ENCODE data around the gene SETD1B. TPM values are rescaled to one million over a fixed set of nuclear protein-coding genes. Genes with fewer than 3 reads are reported as not detected.
A peak's percentile ranks its signal among the peaks of the same experiment; 100 is the strongest.

The SETD1B gene
- total RNA-seq, 1 donor from 2014 or later, result 1.8 TPM

GRCh38 chr12:121828306-121828705 lies 24.5 kb downstream of the SETD1B start:
- no peak for TF ChIP-seq EZH2 (IDR thresholded peaks at IDR 0.05)
- Histone ChIP-seq H3K4me2 (no peak overlapping the region), H3K36me3 (no peaks in the 10 kb centered on the region), H3K27me3 (no peaks in the 10 kb centered on the region), H3K4me3 (no peak overlapping the region), H2AFZ (replicated peaks) (no peak overlapping the region), H3K9ac (no peak overlapping the region), H3K9me3 (ENCODE audit: low read depth) (no peaks in the 10 kb centered on the region), H3K4me1 (no peaks in the 10 kb centered on the region), H3K27ac (no peak overlapping the region), H3K79me2 (ENCODE audit: low read depth) (no peaks in the 10 kb centered on the region), H3F3A (ENCODE audit: low read depth) (no peaks in the 10 kb centered on the region), H4K20me1 (ENCODE audit: low read depth) (no peaks in the 10 kb centered on the region)
- no peak overlapping the region for H3K4me3 Mint-ChIP-seq
- H3K4me1 Mint-ChIP-seq, result no peaks in the 10 kb centered on the region
- H3K36me3 Mint-ChIP-seq, result peaks cover 27% of the 10 kb centered on the region
- no peak overlapping the region for H3K27ac Mint-ChIP-seq
- no peaks in the 10 kb centered on the region for H3K9me3 Mint-ChIP-seq
- H3K27me3 Mint-ChIP-seq (ENCODE audit: insufficient read depth, low read depth), result peaks cover 5% of the 10 kb centered on the region
- no peak for DNase-seq (ENCODE audit: low spot score)

GRCh38 chr12:121828826-121829225 lies 25.0 kb downstream of the SETD1B start:
- Mint-ChIP-seq H3K27me3 (ENCODE audit: insufficient read depth, low read depth) (peaks cover 5% of the 10 kb centered on the region), H3K27ac (no peak overlapping the region), H3K9me3 (no peaks in the 10 kb centered on the region), H3K36me3 (peaks cover 27% of the 10 kb centered on the region), H3K4me3 (no peak overlapping the region), H3K4me1 (no peaks in the 10 kb centered on the region)
- Histone ChIP-seq H3K9me3 (ENCODE audit: low read depth) (no peaks in the 10 kb centered on the region), H3K4me1 (no peaks in the 10 kb centered on the region), H3K79me2 (ENCODE audit: low read depth) (no peaks in the 10 kb centered on the region), H3F3A (ENCODE audit: low read depth) (no peaks in the 10 kb centered on the region), H3K36me3 (no peaks in the 10 kb centered on the region), H3K4me3 (no peak overlapping the region), H2AFZ (replicated peaks) (no peak overlapping the region), H3K4me2 (no peak overlapping the region), H4K20me1 (ENCODE audit: low read depth) (no peaks in the 10 kb centered on the region), H3K27me3 (no peaks in the 10 kb centered on the region), H3K9ac (no peak overlapping the region), H3K27ac (no peak overlapping the region)
- DNase-seq (ENCODE audit: low spot score), result no peak
- TF ChIP-seq EZH2phosphoT487 (IDR thresholded peaks at IDR 0.05) (no peak), EZH2 (IDR thresholded peaks at IDR 0.05) (no peak)
- TF ChIP-seq, protein P1, sequence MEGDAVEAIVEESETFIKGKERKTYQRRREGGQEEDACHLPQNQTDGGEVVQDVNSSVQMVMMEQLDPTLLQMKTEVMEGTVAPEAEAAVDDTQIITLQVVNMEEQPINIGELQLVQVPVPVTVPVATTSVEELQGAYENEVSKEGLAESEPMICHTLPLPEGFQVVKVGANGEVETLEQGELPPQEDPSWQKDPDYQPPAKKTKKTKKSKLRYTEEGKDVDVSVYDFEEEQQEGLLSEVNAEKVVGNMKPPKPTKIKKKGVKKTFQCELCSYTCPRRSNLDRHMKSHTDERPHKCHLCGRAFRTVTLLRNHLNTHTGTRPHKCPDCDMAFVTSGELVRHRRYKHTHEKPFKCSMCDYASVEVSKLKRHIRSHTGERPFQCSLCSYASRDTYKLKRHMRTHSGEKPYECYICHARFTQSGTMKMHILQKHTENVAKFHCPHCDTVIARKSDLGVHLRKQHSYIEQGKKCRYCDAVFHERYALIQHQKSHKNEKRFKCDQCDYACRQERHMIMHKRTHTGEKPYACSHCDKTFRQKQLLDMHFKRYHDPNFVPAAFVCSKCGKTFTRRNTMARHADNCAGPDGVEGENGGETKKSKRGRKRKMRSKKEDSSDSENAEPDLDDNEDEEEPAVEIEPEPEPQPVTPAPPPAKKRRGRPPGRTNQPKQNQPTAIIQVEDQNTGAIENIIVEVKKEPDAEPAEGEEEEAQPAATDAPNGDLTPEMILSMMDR (IDR thresholded peaks at IDR 0.05), result no peak

GRCh38 chr12:121829250-121829918 lies 25.6 kb downstream of the SETD1B start:
- H3K27me3 Mint-ChIP-seq (ENCODE audit: insufficient read depth, low read depth), result peaks cover 5% of the 10 kb centered on the region
- TF ChIP-seq EZH2phosphoT487 (IDR thresholded peaks at IDR 0.05) (no peak), EZH2 (IDR thresholded peaks at IDR 0.05) (no peak)
- TF ChIP-seq, protein P1 (IDR thresholded peaks at IDR 0.05), result no peak
- H3K79me2 ChIP-seq (ENCODE audit: low read depth), result no peaks in the 10 kb centered on the region
- no peaks in the 10 kb centered on the region for H3K36me3 ChIP-seq
- H3K36me3 Mint-ChIP-seq, result peaks cover 27% of the 10 kb centered on the region
- H3K27ac Mint-ChIP-seq, result peak overlapping the region; percentile 57
- H2AFZ ChIP-seq (replicated peaks), result no peak overlapping the region
- no peaks in the 10 kb centered on the region for H3K27me3 ChIP-seq
- no peak overlapping the region for H3K4me3 ChIP-seq
- H3F3A ChIP-seq (ENCODE audit: low read depth), result no peaks in the 10 kb centered on the region
- no peaks in the 10 kb centered on the region for H3K4me1 ChIP-seq
- no peak overlapping the region for H3K9ac ChIP-seq
- H3K9me3 ChIP-seq (ENCODE audit: low read depth), result no peaks in the 10 kb centered on the region
- DNase-seq (ENCODE audit: low spot score), result no peak
- H3K4me1 Mint-ChIP-seq, result no peaks in the 10 kb centered on the region
- H3K27ac ChIP-seq, result no peak overlapping the region
- no peaks in the 10 kb centered on the region for H3K9me3 Mint-ChIP-seq
- H3K4me2 ChIP-seq, result no peak overlapping the region
- no peaks in the 10 kb centered on the region for H4K20me1 ChIP-seq (ENCODE audit: low read depth)
- H3K4me3 Mint-ChIP-seq, result no peak overlapping the region

GRCh38 chr12:121830134-121830533 lies 26.3 kb downstream of the SETD1B start:
- no peak overlapping the region for H3K4me3 Mint-ChIP-seq
- DNase-seq (ENCODE audit: low spot score), result no peak
- H3K27ac ChIP-seq, result no peak overlapping the region
- H3K9me3 Mint-ChIP-seq, result no peaks in the 10 kb centered on the region
- H3K36me3 ChIP-seq, result no peaks in the 10 kb centered on the region
- peaks cover 5% of the 10 kb centered on the region for H3K27me3 Mint-ChIP-seq (ENCODE audit: insufficient read depth, low read depth)
- H3K9me3 ChIP-seq (ENCODE audit: low read depth), result no peaks in the 10 kb centered on the region
- H3K36me3 Mint-ChIP-seq, result peaks cover 27% of the 10 kb centered on the region
- H3K4me1 ChIP-seq, result no peaks in the 10 kb centered on the region
- no peaks in the 10 kb centered on the region for H3K4me1 Mint-ChIP-seq
- no peaks in the 10 kb centered on the region for H3K79me2 ChIP-seq (ENCODE audit: low read depth)
- TF ChIP-seq, protein P1 (IDR thresholded peaks at IDR 0.05), result no peak
- no peak for TF ChIP-seq EZH2phosphoT487 (IDR thresholded peaks at IDR 0.05)
- TF ChIP-seq EZH2 (IDR thresholded peaks at IDR 0.05), result no peak
- H3K27ac Mint-ChIP-seq, result peak overlapping the region; percentile 57
- no peaks in the 10 kb centered on the region for H3K27me3 ChIP-seq
- no peak overlapping the region for H3K9ac ChIP-seq
- no peaks in the 10 kb centered on the region for H3F3A ChIP-seq (ENCODE audit: low read depth)
- H4K20me1 ChIP-seq (ENCODE audit: low read depth), result no peaks in the 10 kb centered on the region
- H3K4me2 ChIP-seq, result no peak overlapping the region
- no peak overlapping the region for H3K4me3 ChIP-seq
- H2AFZ ChIP-seq (replicated peaks), result no peak overlapping the region
